IPS DF 4.7 (cell line): ENCODE results near the gene KCNE3.
"Not testable (repeated sequence)": the region's sequence is repeated elsewhere in the genome, so short reads cannot be mapped to it uniquely, and the experiment has no call there.

ENCODE experiments used
- DNase-seq: peaks from one replicate; pipeline ENCODE4 v3.0.0-alpha.2; 2013; ENCODE audit warnings: low spot score; ENCODE audit errors: extremely low read depth

Gene KCNE3

GRCh38 chr11:74443071-74443864 is 24.1 kb downstream of the KCNE3 start:
- no peak for DNase-seq

GRCh38 chr11:74442636-74443035 is 24.7 kb downstream of the KCNE3 start:
- no peak for DNase-seq

- DNase-seq = no peak
Observed at GRCh38 chr11:74438681-74439080, 28.7 kb downstream of the KCNE3 start.

DNA sequence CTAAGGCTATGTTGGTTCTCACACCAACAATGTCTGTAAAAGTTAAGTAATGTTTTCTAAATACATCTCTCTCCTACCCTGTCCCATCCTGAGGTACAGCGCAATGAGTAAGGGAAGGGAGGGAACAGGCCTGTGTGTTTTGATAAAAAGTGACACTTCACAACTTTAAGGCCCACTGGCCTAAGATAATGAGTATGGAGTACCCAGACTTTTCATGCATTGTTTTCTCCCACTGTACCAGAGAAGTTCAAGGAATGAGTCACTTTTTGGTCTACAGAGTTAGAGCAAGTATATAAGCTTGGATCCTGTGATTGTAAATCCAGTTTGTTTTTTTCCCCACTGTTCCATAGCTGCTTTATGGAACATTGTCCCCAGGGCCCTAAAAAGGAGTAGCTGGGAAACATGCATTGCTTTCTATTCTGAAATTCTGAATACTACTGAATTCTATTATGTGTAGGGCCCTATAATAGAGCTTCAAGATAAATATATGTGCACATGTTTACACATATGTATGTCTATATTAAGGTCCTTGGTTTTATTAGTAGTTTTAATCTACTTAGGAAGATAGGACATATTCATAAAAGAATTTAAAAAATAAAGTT is 29.8 kb downstream of the KCNE3 start:
- no peak for DNase-seq

- DNase-seq = no peak
Observed at GRCh38 chr11:74434528-74434927, 32.8 kb downstream of the KCNE3 start.

GRCh38 chr11:74429205-74429604 is 38.1 kb downstream of the KCNE3 start:
- DNase-seq = no peak

GRCh38 chr11:74427384-74427886 is 39.9 kb downstream of the KCNE3 start:
- no peak for DNase-seq

GRCh38 chr11:74425100-74425499 is 42.2 kb downstream of the KCNE3 start:
- no peak for DNase-seq

DNA sequence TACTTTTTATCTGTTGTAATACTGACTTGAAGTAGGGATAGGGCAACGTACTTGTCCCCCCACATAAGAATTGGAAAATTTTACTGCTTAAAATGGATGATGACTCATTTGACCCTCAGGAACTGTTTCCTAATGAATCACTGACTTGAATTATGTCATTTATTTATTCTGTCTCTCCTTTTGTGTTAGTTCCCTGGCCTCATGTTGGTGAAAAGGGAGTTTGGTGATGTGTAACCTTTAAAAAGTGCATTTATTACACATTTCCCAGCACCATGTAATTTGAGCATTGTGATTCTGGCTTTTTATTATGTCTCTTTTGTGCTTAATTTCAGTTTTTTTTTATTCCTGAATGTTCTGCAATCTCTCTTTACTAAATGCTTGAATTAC is 48.8 kb downstream of the KCNE3 start:
- DNase-seq = no peak

DNA sequence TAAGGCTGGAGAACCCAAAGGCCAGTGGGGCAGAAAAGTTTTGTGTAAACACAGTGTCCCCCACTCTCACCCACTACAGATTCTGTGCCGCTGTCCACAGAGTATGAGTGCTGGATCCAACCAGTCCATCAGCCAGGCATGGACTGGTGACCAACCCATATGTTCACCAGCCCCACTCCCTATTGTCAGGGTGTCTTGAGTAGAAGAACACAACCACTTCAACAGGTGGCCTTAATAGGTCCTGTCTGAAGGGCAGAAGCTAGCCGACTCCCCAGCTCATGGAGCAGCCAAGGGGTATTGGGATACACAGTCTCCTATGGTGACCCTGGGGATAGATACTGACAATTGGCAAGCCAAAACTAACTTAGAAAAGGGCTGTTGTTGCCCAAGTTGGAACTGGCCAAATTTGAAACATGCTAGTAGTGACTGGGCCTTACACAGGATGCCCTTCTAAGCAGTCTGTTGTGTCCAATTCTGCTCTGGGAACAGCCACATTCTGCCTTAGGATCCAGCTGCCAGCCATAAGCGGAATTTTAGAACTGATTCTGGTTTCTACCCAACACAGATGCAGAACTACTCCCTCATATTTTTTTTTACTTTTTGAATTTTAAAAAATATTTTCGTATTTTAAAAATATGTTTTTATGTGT is 49.4 kb downstream of the KCNE3 start:
- no peak for DNase-seq

GRCh38 chr11:74417379-74417804 is 50.0 kb downstream of the KCNE3 start:
- DNase-seq = no peak

GRCh38 chr11:74416974-74417373 is 50.4 kb downstream of the KCNE3 start:
- DNase-seq = not testable (repeated sequence)

- DNase-seq = no peak
Observed at GRCh38 chr11:74412733-74413359, 54.5 kb downstream of the KCNE3 start.

- no peak for DNase-seq
Observed at GRCh38 chr11:74412321-74412720, 55.0 kb downstream of the KCNE3 start.

DNA sequence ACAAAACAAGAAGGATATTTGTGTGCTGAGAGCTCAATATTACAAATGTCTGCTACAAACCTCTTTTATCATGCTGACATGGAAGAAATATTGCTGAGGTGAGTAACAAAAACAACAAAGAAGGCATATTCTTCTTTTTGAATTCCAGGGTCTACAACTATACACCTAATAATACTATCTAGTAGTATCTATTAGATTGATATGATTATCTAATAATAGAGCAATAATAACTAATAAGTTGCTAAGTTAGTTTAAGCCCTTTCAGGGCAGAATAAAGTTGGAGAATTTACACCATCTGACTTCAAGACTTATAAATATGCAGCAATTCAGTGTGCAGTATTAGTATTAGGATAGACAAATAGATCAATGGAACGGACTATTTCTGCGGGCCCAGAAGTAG is 57.7 kb downstream of the KCNE3 start:
- DNase-seq = no peak
